Caki2 (cell line): ENCODE data around the gene NFIX. TPM values are rescaled to one million over a fixed set of nuclear protein-coding genes. Genes with fewer than 3 reads are reported as not detected.

Experiments used
- DNase-seq: peaks from one replicate; pipeline ENCODE4 v3.0.0-alpha.2; 2015; ENCODE audit warnings: low read depth
- in situ Hi-C: cut with HindIII; loops from 2 replicates; pipeline ENCODE4 v1.10.0; 2016; ENCODE audit warnings: low sequenced_read_pairs, low pct_unique_long_range_greater_than_20kb, mixed read lengths
- total RNA-seq: library from RNA; depleted of rRNA; stranded (reverse); fragments of >200 nt; shearing (Covaris generic); gene quantifications from 2 replicates; pipeline ENCODE4 v1.2.3, GENCODE V29; 2014; ENCODE audit warnings: low replicate concordance

The NFIX gene
- total RNA-seq, 1 experiment from 2014 or later: 1.2 TPM

GRCh38 chr19:13072188-13072908 is 77.1 kb downstream of the NFIX start:
- DNase-seq: no peak
- in situ Hi-C loops: no loop called here

- in situ Hi-C loops: no loop called here
- DNase-seq: no peak
These were observed 78.0 kb downstream of the NFIX start for GRCh38 chr19:13073263-13073662.

GRCh38 chr19:13074378-13074777 is 79.1 kb downstream of the NFIX start:
- in situ Hi-C loops: no loop called here
- DNase-seq: no peak

GRCh38 chr19:13076320-13076719 is 81.0 kb downstream of the NFIX start:
- no peak for DNase-seq
- in situ Hi-C loops: no loop called here

- in situ Hi-C loops: no loop called here
These were observed 81.5 kb downstream of the NFIX start for GRCh38 chr19:13076787-13077186.

GRCh38 chr19:13077240-13077639 is 82.0 kb downstream of the NFIX start:
- in situ Hi-C loops: no loop called here

More at GRCh38 chr19:13076787-13077186, 81.5 kb downstream of the NFIX start:
- DNase-seq: no peak

GRCh38 chr19:13078381-13078780 is 83.1 kb downstream of the NFIX start:
- DNase-seq: no peak
- in situ Hi-C loops: no loop called here

More at GRCh38 chr19:13077240-13077639, 82.0 kb downstream of the NFIX start:
- DNase-seq: no peak

- in situ Hi-C loops: no loop called here
- no peak for DNase-seq
These were observed 83.7 kb downstream of the NFIX start for GRCh38 chr19:13078897-13079541.

- in situ Hi-C loops: no loop called here
- DNase-seq: no peak
These were observed 84.3 kb downstream of the NFIX start for GRCh38 chr19:13079542-13079986.

GRCh38 chr19:13082192-13083007 is 87.1 kb downstream of the NFIX start:
- in situ Hi-C loops: no loop called here
- DNase-seq: no peak

- DNase-seq: no peak
- in situ Hi-C loops: no loop called here
These were observed 87.7 kb downstream of the NFIX start for GRCh38 chr19:13083008-13083404.

- in situ Hi-C loops: no loop called here
These were observed 88.4 kb downstream of the NFIX start for GRCh38 chr19:13083627-13084026.

GRCh38 chr19:13085666-13086065 is 90.4 kb downstream of the NFIX start:
- in situ Hi-C loops: no loop called here
- DNase-seq: no peak

More at GRCh38 chr19:13083627-13084026, 88.4 kb downstream of the NFIX start:
- DNase-seq: no peak

- in situ Hi-C loops: no loop called here
- no peak for DNase-seq
These were observed 91.1 kb downstream of the NFIX start for GRCh38 chr19:13086341-13086740.

- in situ Hi-C loops: no loop called here
These were observed 92.0 kb downstream of the NFIX start for GRCh38 chr19:13087295-13087694.

GRCh38 chr19:13087795-13088537 is 92.7 kb downstream of the NFIX start:
- in situ Hi-C loops: no loop called here

More at GRCh38 chr19:13087295-13087694, 92.0 kb downstream of the NFIX start:
- DNase-seq: no peak

GRCh38 chr19:13089139-13089856 is 94.0 kb downstream of the NFIX start:
- no peak for DNase-seq
- in situ Hi-C loops: no loop called here

More at GRCh38 chr19:13087795-13088537, 92.7 kb downstream of the NFIX start:
- no peak for DNase-seq
